Tibial artery (tissue), 4 donors: Measurements from ENCODE around the gene MCC.
A peak's percentile ranks its signal among the peaks of the same experiment; 100 is the strongest.

Experiments used
- DNase-seq, 2 donors: peaks; one replicate each; pipeline ENCODE4 v3.0.0-alpha.2; 2019
- H3K27ac ChIP-seq, 2 donors: fragments of 200-600 bp; sonication (generic) in 1 of 2; 1 replicate in 1 of 2; 2 replicates in 1 of 2; pipeline ENCODE4 v1.5.1; 2018 to 2019; ENCODE audit warnings: mild to moderate bottlenecking in 1 of 2
- H3K27me3 ChIP-seq, 2 donors: fragments of 200-600 bp; sonication (generic) in 1 of 2; one replicate each; pipeline versions ENCODE4 v1.5.1 to v1.6.0; 2016 to 2019
- H3K36me3 ChIP-seq, 3 donors: fragments of 200-600 bp; sonication (generic) in 2 of 3; one replicate each; pipeline ENCODE4 v1.5.1; 2016 to 2019; ENCODE audit warnings: mild to moderate bottlenecking in 2 of 3
- H3K4me1 ChIP-seq, 4 donors: fragments of 200-600 bp; sonication (generic) in 2 of 4; 1 replicate in 3 of 4; 2 replicates in 1 of 4; pipeline ENCODE4 v1.5.1; 2016 to 2019
- H3K4me3 ChIP-seq, 2 donors: fragments of 200-600 bp; sonication (generic) in 1 of 2; 1 replicate in 1 of 2; 2 replicates in 1 of 2; pipeline ENCODE4 v1.5.1; 2018 to 2019; ENCODE audit warnings: mild to moderate bottlenecking in 2 of 2
- H3K9me3 ChIP-seq, 3 donors: fragments of 200-600 bp; sonication (generic) in 1 of 3; one replicate each; pipeline ENCODE4 v1.5.1; 2016 to 2019
- intact Hi-C: fragments of 100-400 bp; cut with DNase I; formaldehyde crosslinking; loops from one replicate; pipeline ENCODE4 v1.15.0; 2023; ENCODE audit warnings: low total_unique reads
- TF ChIP-seq, protein P1 (sequence below), 2 experiments: fragments of 200-600 bp in 1 of 2; fragments of 450-650 bp in 1 of 2; IDR thresholded peaks; one replicate each; pipeline ENCODE4 v1.5.1; 2017 to 2019; ENCODE audit warnings: antibody characterized with exemption in 2 of 2, mild to moderate bottlenecking in 1 of 2, moderate library complexity in 1 of 2

MCC gene

GRCh38 chr5:113487781-113488644, at the start of gene MCC:
Gene MCC, minus strand, starts transcription at chr5:113488453.
- H3K4me1 ChIP-seq: peaks cover 0 to 24% (median 19%) of the 10 kb centered on the region in 4 donors
- H3K36me3 ChIP-seq: no peaks in the 10 kb centered on the region
- peak within 1 kb of the TSS; percentile 31 to 41 for H3K27ac ChIP-seq
- H3K4me3 ChIP-seq: peak within 1 kb of the TSS; percentile 56 to 69
- peaks cover 0 to 16% (median 9%) of the 10 kb centered on the region in 3 donors for H3K9me3 ChIP-seq
- TF ChIP-seq, protein P1, sequence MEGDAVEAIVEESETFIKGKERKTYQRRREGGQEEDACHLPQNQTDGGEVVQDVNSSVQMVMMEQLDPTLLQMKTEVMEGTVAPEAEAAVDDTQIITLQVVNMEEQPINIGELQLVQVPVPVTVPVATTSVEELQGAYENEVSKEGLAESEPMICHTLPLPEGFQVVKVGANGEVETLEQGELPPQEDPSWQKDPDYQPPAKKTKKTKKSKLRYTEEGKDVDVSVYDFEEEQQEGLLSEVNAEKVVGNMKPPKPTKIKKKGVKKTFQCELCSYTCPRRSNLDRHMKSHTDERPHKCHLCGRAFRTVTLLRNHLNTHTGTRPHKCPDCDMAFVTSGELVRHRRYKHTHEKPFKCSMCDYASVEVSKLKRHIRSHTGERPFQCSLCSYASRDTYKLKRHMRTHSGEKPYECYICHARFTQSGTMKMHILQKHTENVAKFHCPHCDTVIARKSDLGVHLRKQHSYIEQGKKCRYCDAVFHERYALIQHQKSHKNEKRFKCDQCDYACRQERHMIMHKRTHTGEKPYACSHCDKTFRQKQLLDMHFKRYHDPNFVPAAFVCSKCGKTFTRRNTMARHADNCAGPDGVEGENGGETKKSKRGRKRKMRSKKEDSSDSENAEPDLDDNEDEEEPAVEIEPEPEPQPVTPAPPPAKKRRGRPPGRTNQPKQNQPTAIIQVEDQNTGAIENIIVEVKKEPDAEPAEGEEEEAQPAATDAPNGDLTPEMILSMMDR (IDR thresholded peaks at IDR 0.05): no peak
- intact Hi-C loops: no loop called here
- H3K27me3 ChIP-seq: peaks cover 0 to 11% of the 10 kb centered on the region in 2 donors
- peak; percentile 48 to 77 for DNase-seq

DNA sequence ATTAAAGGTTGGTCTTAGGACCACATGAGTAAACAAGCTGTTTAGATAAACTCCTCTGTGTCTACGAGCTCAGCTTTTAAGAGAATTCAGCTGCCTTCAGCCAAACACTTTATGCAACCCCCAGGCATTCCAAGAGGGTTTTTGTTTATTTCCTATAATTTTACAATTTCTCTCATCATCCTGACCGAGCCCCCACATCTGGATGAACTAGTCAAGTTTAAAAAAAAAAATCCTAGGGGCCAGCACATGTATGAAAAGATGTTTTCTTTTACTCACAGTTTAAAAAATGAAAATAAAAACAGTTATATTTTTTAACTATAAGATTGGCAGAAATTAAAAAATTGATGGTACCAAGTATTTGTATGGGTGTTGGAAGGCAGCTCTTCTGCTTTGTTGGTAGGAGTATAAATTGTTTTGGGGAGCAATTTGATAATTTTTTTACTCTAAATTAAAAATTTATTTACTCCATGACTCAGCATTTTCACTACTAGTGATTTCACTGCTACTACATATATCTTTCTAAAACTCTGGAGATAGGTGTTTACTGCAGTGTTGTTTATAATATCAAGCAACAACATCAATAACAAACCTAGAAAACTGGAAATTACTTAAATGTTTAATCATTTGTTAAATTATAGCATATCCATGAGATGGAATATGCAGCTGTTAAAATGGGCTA, 43.4 kb upstream of the MCC start:
- intact Hi-C loops: no loop called here
- TF ChIP-seq, protein P1 (IDR thresholded peaks at IDR 0.05): no peak
- peaks cover 26 to 45% (median 33%) of the 10 kb centered on the region in 3 donors for H3K36me3 ChIP-seq
- DNase-seq: no peak
- peaks cover 0 to 6% (median 5%) of the 10 kb centered on the region in 3 donors for H3K9me3 ChIP-seq
- H3K27ac ChIP-seq: no peak overlapping the region
- H3K4me1 ChIP-seq: no peaks in the 10 kb centered on the region
- H3K27me3 ChIP-seq: no peaks in the 10 kb centered on the region
- H3K4me3 ChIP-seq: no peak overlapping the region

GRCh38 chr5:113527746-113528145, 39.5 kb upstream of the MCC start:
- Histone ChIP-seq H3K36me3 (peaks cover 10 to 12% (median 11%) of the 10 kb centered on the region in 3 donors), H3K27ac (no peak overlapping the region), H3K4me3 (no peak overlapping the region), H3K4me1 (peaks cover 0 to 9% (median 0%) of the 10 kb centered on the region in 4 donors), H3K9me3 (peaks cover 0 to 6% (median 5%) of the 10 kb centered on the region in 3 donors), H3K27me3 (no peaks in the 10 kb centered on the region)
- TF ChIP-seq, protein P1 (IDR thresholded peaks at IDR 0.05): no peak
- DNase-seq: no peak
- intact Hi-C loops: no loop called here

- Histone ChIP-seq H3K9me3 (peaks cover 0 to 6% (median 4%) of the 10 kb centered on the region in 3 donors), H3K36me3 (peaks cover 7 to 10% (median 9%) of the 10 kb centered on the region in 3 donors), H3K27ac (no peak overlapping the region), H3K4me3 (no peak overlapping the region), H3K27me3 (no peaks in the 10 kb centered on the region), H3K4me1 (peaks cover 0 to 14% (median 2%) of the 10 kb centered on the region in 4 donors)
- TF ChIP-seq, protein P1 (IDR thresholded peaks at IDR 0.05): no peak
- intact Hi-C loops: no loop called here
- DNase-seq: no peak
Measured at GRCh38 chr5:113526421-113526820, 38.2 kb upstream of the MCC start.

- Histone ChIP-seq H3K27me3 (no peaks in the 10 kb centered on the region), H3K36me3 (peaks cover 0 to 5% (median 4%) of the 10 kb centered on the region in 3 donors), H3K4me3 (no peak overlapping the region), H3K9me3 (no peaks in the 10 kb centered on the region), H3K4me1 (peaks cover 0 to 14% (median 2%) of the 10 kb centered on the region in 4 donors), H3K27ac (no peak overlapping the region)
- no peak for DNase-seq
- TF ChIP-seq, protein P1 (IDR thresholded peaks at IDR 0.05): no peak
- intact Hi-C loops: no loop called here
Measured at GRCh38 chr5:113524927-113525326, 36.7 kb upstream of the MCC start.
